SK-N-SH (cell line): ENCODE measurements around the gene ORC6. TPM values are rescaled to one million over a fixed set of nuclear protein-coding genes. Genes with fewer than 3 reads are reported as not detected.

Experiments
- CTCF ChIA-PET: fragments of 300-600, 350-600 bp; formaldehyde crosslinking; extraction: SDS; loops from one replicate; lab custom pipeline; 2021; lab: Yijun Ruan, JAX
- POLR2A ChIA-PET: fragments of 350-600 bp; sonication (Branson Sonifier 250); formaldehyde crosslinking; extraction: SDS; loops from one replicate; lab custom pipeline; 2020; ENCODE audit warnings: antibody characterized with exemption, inconsistent platforms; lab: Yijun Ruan, JAX
- DNase-seq: peaks from one replicate; pipeline ENCODE4 v3.0.0; 2012
- H2AFZ ChIP-seq: fragments of 200-600 bp; sonication (generic); 2 replicates; pipeline ENCODE4 v1.8.1; 2016; ENCODE audit warnings: antibody characterized with exemption, mild to moderate bottlenecking, low read depth
- H3F3A ChIP-seq: fragments of 200-600 bp; sonication (generic); replicated peaks from 2 replicates; pipeline ENCODE3; 2016; ENCODE audit warnings: antibody characterized with exemption, mild to moderate bottlenecking; ENCODE audit not compliant: insufficient read depth
- H3K27ac ChIP-seq, 2 experiments: fragments of 200-500 bp in 1 of 2; fragments of 200-600 bp in 1 of 2; sonication (Bioruptor generic) in 1 of 2; sonication (generic), shearing (Covaris generic) in 1 of 2; 2 replicates each; pipeline versions ENCODE4 v1.5.1 to v1.6.1; 2014 to 2016; ENCODE audit warnings: low read depth in 2 of 2, inconsistent platforms in 1 of 2, low read length in 1 of 2, mild to moderate bottlenecking in 1 of 2, mixed read lengths in 1 of 2
- H3K27me3 ChIP-seq: fragments of 200-600 bp; sonication (generic), shearing (Covaris generic); 2 replicates; pipeline ENCODE4 v1.6.1; 2016; ENCODE audit warnings: mixed run types; ENCODE audit not compliant: insufficient read depth
- H3K36me3 ChIP-seq, 2 experiments: fragments of 200-500 bp in 1 of 2; fragments of 200-600 bp in 1 of 2; sonication (Bioruptor generic) in 1 of 2; sonication (generic) in 1 of 2; replicated peaks in 1 of 2; 2 replicates each; pipeline versions ENCODE3 to v1.5.1; 2014 to 2016; ENCODE audit warnings: low read length in 1 of 2, mild to moderate bottlenecking in 1 of 2; ENCODE audit not compliant: insufficient read depth in 2 of 2, control insufficient read depth in 1 of 2
- H3K4me1 ChIP-seq, 2 experiments: fragments of 200-500 bp in 1 of 2; fragments of 200-600 bp in 1 of 2; sonication (Bioruptor generic) in 1 of 2; sonication (generic), shearing (Covaris generic) in 1 of 2; 2 replicates each; pipeline versions ENCODE4 v1.5.1 to v1.6.1; 2014 to 2016; ENCODE audit warnings: low read depth in 1 of 2, low read length in 1 of 2, mixed run types in 1 of 2; ENCODE audit not compliant: insufficient read depth in 2 of 2, control insufficient read depth in 1 of 2
- H3K4me2 ChIP-seq: fragments of 200-600 bp; sonication (generic), shearing (Covaris generic); 2 replicates; pipeline ENCODE4 v1.6.1; 2017; ENCODE audit warnings: mixed run types
- H3K4me3 ChIP-seq, 2 experiments: fragments of 200-500 bp in 1 of 2; fragments of 200-600 bp in 1 of 2; sonication (Bioruptor generic) in 1 of 2; sonication (generic), shearing (Covaris generic) in 1 of 2; 2 replicates each; pipeline versions ENCODE4 v1.5.1 to v1.8.1; 2014 to 2016; ENCODE audit warnings: low read depth in 2 of 2, inconsistent platforms in 1 of 2, low read length in 1 of 2, mild to moderate bottlenecking in 1 of 2, mixed read lengths in 1 of 2, moderate library complexity in 1 of 2
- H3K79me2 ChIP-seq: fragments of 200-600 bp; sonication (generic); 2 replicates; pipeline ENCODE4 v1.8.1; 2017; ENCODE audit warnings: mild to moderate bottlenecking; ENCODE audit not compliant: insufficient read depth
- H3K9ac ChIP-seq: fragments of 200-600 bp; sonication (generic); 2 replicates; pipeline ENCODE4 v1.6.1; 2017; ENCODE audit warnings: mixed run types
- H3K9me2 ChIP-seq: fragments of 200-600 bp; sonication (generic); 2 replicates; pipeline ENCODE4 v1.6.1; 2017; ENCODE audit warnings: mixed run types
- H3K9me3 ChIP-seq: fragments of 200-600 bp; sonication (generic); 2 replicates; pipeline ENCODE4 v1.6.1; 2017; ENCODE audit warnings: mixed run types, mild to moderate bottlenecking, moderate library complexity
- H4K20me1 ChIP-seq: fragments of 200-600 bp; sonication (generic); 2 replicates; pipeline ENCODE4 v1.6.1; 2017; ENCODE audit warnings: mild to moderate bottlenecking, mixed run types; ENCODE audit not compliant: insufficient read depth
- CTCF ChIP-seq: fragments of 200-600 bp; sonication (generic); IDR thresholded peaks from 2 replicates; pipeline ENCODE4 v1.6.1; 2017; ENCODE audit warnings: antibody characterized with exemption, mild to moderate bottlenecking, moderate library complexity
- EZH2phosphoT487 ChIP-seq: fragments of 200-600 bp; sonication (generic); IDR thresholded peaks from 2 replicates; pipeline ENCODE4 v1.6.1; 2017; ENCODE audit warnings: low read depth, mixed run types, mild to moderate bottlenecking, antibody characterized with exemption, moderate library complexity, borderline replicate concordance
- FOSL2 ChIP-seq: IDR thresholded peaks from 2 replicates; pipeline ENCODE4 v1.4.0; 2012; ENCODE audit warnings: low read depth, mild to moderate bottlenecking, moderate library complexity, borderline replicate concordance
- GABPA ChIP-seq: IDR thresholded peaks from 2 replicates; pipeline ENCODE4 v1.4.0; 2012; ENCODE audit warnings: low read depth, mild to moderate bottlenecking
- GATA2 ChIP-seq: sonication (generic); formaldehyde crosslinking; IDR thresholded peaks from 2 replicates; pipeline ENCODE4 v1.5.0; 2020; ENCODE audit warnings: mild to moderate bottlenecking, missing genetic modification reagents
- JUND ChIP-seq: IDR thresholded peaks from 2 replicates; pipeline ENCODE4 v1.4.0; 2012
- NFIC ChIP-seq: IDR thresholded peaks from 2 replicates; pipeline ENCODE4 v1.4.0; 2012; ENCODE audit warnings: borderline replicate concordance
- RCOR1 ChIP-seq: fragments of 150-350 bp; IDR thresholded peaks from 2 replicates; pipeline ENCODE4 v1.6.1; 2017; ENCODE audit warnings: antibody characterized with exemption, low read length
- RXRA ChIP-seq: IDR thresholded peaks from 2 replicates; pipeline ENCODE4 v1.4.0; 2012; ENCODE audit warnings: low read depth, mild to moderate bottlenecking, borderline replicate concordance
- TAF1 ChIP-seq: IDR thresholded peaks from 2 replicates; pipeline ENCODE4 v1.6.1; 2012; ENCODE audit warnings: low read depth, mild to moderate bottlenecking, low read length, moderate library complexity, borderline replicate concordance
- TEAD4 ChIP-seq: IDR thresholded peaks from 2 replicates; pipeline ENCODE4 v1.4.0; 2012; ENCODE audit warnings: mild to moderate bottlenecking, borderline replicate concordance; ENCODE audit not compliant: insufficient read depth
- USF1 ChIP-seq: IDR thresholded peaks from 2 replicates; pipeline ENCODE4 v1.4.0; 2012; ENCODE audit warnings: low read depth, borderline replicate concordance
- ZBTB33 ChIP-seq: IDR thresholded peaks from 2 replicates; pipeline ENCODE4 v1.4.0; 2012; ENCODE audit warnings: low read depth, borderline replicate concordance
- WGBS: methylation state at CpG from one replicate; pipeline ENCODE4 v1.1.6; 2017; ENCODE audit warnings: low lambda C conversion rate; 5-methylcytosine and 5-hydroxymethylcytosine counted together
- polyA plus RNA-seq, 3 experiments: library from polyadenylated mRNA; depleted of rRNA; stranded (reverse); fragments of >200 nt; gene quantifications; 2 replicates each; pipeline ENCODE4 v1.2.3, GENCODE V29; 2012
- TF ChIP-seq, protein P1 (sequence below): IDR thresholded peaks from 2 replicates; pipeline ENCODE4 v1.6.1; 2012; ENCODE audit warnings: mild to moderate bottlenecking, low read depth, low read length, moderate library complexity
- TF ChIP-seq, protein P2 (sequence below): IDR thresholded peaks from 2 replicates; pipeline ENCODE4; 2012

The ORC6 gene
- polyA plus RNA-seq, 1 of the 3 experiments (the other 2 are of a cell fraction) = 17.4 TPM

DNA sequence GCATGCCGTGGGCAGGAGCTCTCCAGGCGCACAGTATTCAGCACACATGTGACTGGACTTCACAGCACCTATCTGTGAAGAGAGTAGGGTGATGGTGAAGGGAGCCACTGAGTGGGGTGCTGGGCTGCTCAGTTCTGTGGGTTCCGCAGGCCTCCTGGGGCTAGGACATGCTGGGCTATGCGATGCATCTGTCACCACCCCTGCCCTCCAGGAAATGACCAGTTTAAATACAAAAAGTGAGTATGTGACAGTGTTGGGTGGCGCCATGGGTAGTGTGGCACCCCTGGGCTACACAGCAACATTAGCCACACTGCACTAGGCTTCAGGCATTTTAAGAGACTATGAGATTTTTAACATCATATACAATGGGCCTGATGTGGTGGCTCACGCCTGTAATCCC lies 30.1 kb downstream of the ORC6 start:
- ChIA-PET POLR2A (no interaction called here), CTCF (no interaction called here)
- Histone ChIP-seq H2AFZ (no peak overlapping the region), H3K9me3 (no peaks in the 10 kb centered on the region), H3K27me3 (no peaks in the 10 kb centered on the region), H3K79me2 (no peaks in the 10 kb centered on the region), H3K4me2 (no peak overlapping the region), H3K4me1 (peaks cover 0 to 2% of the 10 kb centered on the region in 2 experiments; a peak in 1 of 4 replicates), H3F3A (no peaks in the 10 kb centered on the region), H3K27ac (no peak overlapping the region), H4K20me1 (no peaks in the 10 kb centered on the region), H3K4me3 (no peak overlapping the region), H3K36me3 (no peaks in the 10 kb centered on the region), H3K9me2 (no peaks in the 10 kb centered on the region), H3K9ac (no peak overlapping the region)
- 97% methylated on average over 5 of the region's 6 CpGs for WGBS
- no peak for DNase-seq
- TF ChIP-seq RXRA (no peak), EZH2phosphoT487 (no peak), GABPA (no peak), RCOR1 (no peak), JUND (no peak), TAF1 (no peak), GATA2 (CRISPR knock-in tag) (no peak), USF1 (no peak), FOSL2 (no peak), TEAD4 (no peak)
- TF ChIP-seq, protein P1, sequence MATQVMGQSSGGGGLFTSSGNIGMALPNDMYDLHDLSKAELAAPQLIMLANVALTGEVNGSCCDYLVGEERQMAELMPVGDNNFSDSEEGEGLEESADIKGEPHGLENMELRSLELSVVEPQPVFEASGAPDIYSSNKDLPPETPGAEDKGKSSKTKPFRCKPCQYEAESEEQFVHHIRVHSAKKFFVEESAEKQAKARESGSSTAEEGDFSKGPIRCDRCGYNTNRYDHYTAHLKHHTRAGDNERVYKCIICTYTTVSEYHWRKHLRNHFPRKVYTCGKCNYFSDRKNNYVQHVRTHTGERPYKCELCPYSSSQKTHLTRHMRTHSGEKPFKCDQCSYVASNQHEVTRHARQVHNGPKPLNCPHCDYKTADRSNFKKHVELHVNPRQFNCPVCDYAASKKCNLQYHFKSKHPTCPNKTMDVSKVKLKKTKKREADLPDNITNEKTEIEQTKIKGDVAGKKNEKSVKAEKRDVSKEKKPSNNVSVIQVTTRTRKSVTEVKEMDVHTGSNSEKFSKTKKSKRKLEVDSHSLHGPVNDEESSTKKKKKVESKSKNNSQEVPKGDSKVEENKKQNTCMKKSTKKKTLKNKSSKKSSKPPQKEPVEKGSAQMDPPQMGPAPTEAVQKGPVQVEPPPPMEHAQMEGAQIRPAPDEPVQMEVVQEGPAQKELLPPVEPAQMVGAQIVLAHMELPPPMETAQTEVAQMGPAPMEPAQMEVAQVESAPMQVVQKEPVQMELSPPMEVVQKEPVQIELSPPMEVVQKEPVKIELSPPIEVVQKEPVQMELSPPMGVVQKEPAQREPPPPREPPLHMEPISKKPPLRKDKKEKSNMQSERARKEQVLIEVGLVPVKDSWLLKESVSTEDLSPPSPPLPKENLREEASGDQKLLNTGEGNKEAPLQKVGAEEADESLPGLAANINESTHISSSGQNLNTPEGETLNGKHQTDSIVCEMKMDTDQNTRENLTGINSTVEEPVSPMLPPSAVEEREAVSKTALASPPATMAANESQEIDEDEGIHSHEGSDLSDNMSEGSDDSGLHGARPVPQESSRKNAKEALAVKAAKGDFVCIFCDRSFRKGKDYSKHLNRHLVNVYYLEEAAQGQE = no peak

DNA sequence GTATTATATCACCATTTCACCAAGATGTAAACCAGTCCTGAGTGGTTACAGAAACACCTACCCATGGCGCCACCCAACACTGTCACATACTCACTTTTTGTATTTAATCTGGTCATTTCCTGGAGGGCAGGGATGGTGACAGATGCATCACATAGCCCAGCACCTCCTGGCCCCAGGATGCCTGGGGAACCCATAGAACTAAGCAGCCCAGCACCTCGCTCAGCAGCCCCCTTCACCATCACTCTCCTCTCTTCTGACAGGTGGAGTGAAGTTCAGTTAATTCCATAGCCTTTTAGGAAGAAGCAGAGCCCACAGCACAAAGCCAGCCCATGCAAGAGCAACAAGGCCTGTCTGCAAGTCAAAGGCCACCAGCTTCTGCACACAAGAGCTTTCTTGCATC lies 31.2 kb downstream of the ORC6 start:
- Histone ChIP-seq H3K4me1 (peaks cover 0 to 2% of the 10 kb centered on the region in 2 experiments; a peak in 1 of 4 replicates), H3K36me3 (no peaks in the 10 kb centered on the region), H3K27ac (no peak overlapping the region), H2AFZ (no peak overlapping the region), H3K9me3 (0 out of 2 replicates have a peak, but pooled peaks cover 4% of the 10 kb centered on the region), H3K9ac (no peak overlapping the region), H3K79me2 (no peaks in the 10 kb centered on the region), H3F3A (no peaks in the 10 kb centered on the region), H4K20me1 (no peaks in the 10 kb centered on the region), H3K27me3 (no peaks in the 10 kb centered on the region), H3K4me3 (no peak overlapping the region), H3K9me2 (no peaks in the 10 kb centered on the region), H3K4me2 (no peak overlapping the region)
- no peak for DNase-seq
- CTCF ChIA-PET = interaction anchor here (0.8 to 1.3 kb wide), 3 partner anchors 19 to 36 kb away, joined by 3 to 4 read pairs (median 3); no protein-coding TSS in a partner anchor
- TF ChIP-seq TEAD4 (no peak), CTCF (no peak), ZBTB33 (no peak), NFIC (no peak)
- TF ChIP-seq, protein P2, sequence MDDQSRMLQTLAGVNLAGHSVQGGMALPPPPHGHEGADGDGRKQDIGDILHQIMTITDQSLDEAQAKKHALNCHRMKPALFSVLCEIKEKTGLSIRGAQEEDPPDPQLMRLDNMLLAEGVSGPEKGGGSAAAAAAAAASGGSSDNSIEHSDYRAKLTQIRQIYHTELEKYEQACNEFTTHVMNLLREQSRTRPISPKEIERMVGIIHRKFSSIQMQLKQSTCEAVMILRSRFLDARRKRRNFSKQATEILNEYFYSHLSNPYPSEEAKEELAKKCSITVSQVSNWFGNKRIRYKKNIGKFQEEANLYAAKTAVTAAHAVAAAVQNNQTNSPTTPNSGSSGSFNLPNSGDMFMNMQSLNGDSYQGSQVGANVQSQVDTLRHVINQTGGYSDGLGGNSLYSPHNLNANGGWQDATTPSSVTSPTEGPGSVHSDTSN = no peak
- WGBS = 55% methylated on average over 2 of the region's 2 CpGs
- POLR2A ChIA-PET = no interaction called here
